GM10248 (cell line): ENCODE measurements around the gene PSMG3.

ENCODE experiments used
- CTCF ChIA-PET: fragments of 300-600 bp; sonication (Branson Sonifier 250); formaldehyde crosslinking; extraction: SDS; loops from one replicate; lab custom pipeline; 2021; ENCODE audit warnings: antibody characterized with exemption; lab: Yijun Ruan, JAX
- POLR2A ChIA-PET: fragments of 350-650 bp; sonication (Branson Sonifier 250); formaldehyde crosslinking; extraction: SDS; loops from one replicate; lab custom pipeline; 2020; ENCODE audit warnings: antibody characterized with exemption; lab: Yijun Ruan, JAX
- DNase-seq: peaks from one replicate; pipeline ENCODE4 v3.0.0; 2012; ENCODE audit errors: extremely low spot score
- TF ChIP-seq, protein P1 (sequence below): IDR thresholded peaks from 2 replicates; pipeline ENCODE4 v1.5.1; 2012; ENCODE audit warnings: mild to moderate bottlenecking, low read depth; ENCODE audit errors: extremely low read depth, missing control alignments, control extremely low read depth

Gene PSMG3, protein sequence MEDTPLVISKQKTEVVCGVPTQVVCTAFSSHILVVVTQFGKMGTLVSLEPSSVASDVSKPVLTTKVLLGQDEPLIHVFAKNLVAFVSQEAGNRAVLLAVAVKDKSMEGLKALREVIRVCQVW

DNA sequence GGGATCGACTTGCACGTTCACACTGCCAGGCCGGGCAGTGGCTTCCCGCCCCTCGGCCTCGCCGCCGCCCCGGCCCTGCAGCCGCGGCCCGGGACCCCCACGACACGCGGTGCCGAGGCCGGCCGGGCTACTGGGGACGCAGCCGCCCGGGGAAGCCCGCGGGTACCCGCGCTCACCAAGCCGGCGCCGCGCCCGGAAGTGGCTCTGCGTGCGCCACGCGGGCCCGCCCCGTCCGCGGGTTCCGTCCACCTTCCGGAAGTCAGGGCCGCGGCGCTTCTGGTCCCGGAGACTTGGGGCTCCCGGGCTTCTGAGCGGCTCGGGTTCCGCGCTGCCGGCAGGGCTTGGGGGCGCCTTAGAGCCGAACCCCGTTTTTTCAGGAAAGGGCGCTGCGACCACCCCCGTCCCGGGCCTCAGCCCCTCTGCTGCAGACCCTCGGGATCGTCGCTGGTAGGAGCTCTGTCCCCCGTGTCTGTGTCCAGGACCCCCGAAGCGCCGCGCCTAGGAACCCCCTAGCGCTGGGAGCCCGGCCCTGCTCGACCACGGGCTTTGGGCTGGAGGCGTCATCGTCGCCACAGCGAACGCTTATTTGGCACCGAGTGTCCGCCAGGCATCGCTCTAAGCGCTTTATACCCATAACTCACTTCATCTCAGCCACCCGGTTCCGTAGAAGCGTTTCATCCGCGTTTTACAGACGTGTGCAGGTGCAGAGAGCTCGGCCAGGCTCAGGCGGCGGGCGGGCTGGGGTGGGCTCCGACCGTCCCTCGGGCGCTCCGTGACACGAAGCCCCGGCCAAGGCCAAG is at the start of gene PSMG3:
Gene PSMG3, minus strand, starts transcription at position 200 of the 800 bp plus-strand sequence. CDS start 693 bp downstream, outside the sequence.
- ChIA-PET POLR2A (no interaction called here), CTCF (interaction anchor here (1.2 to 1.6 kb wide), 2 partner anchors 9 to 778 kb away, joined by 3 to 5 read pairs; no protein-coding TSS in a partner anchor)
- TF ChIP-seq, protein P1, sequence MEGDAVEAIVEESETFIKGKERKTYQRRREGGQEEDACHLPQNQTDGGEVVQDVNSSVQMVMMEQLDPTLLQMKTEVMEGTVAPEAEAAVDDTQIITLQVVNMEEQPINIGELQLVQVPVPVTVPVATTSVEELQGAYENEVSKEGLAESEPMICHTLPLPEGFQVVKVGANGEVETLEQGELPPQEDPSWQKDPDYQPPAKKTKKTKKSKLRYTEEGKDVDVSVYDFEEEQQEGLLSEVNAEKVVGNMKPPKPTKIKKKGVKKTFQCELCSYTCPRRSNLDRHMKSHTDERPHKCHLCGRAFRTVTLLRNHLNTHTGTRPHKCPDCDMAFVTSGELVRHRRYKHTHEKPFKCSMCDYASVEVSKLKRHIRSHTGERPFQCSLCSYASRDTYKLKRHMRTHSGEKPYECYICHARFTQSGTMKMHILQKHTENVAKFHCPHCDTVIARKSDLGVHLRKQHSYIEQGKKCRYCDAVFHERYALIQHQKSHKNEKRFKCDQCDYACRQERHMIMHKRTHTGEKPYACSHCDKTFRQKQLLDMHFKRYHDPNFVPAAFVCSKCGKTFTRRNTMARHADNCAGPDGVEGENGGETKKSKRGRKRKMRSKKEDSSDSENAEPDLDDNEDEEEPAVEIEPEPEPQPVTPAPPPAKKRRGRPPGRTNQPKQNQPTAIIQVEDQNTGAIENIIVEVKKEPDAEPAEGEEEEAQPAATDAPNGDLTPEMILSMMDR: no peak
- peak; percentile 97 for DNase-seq

DNA sequence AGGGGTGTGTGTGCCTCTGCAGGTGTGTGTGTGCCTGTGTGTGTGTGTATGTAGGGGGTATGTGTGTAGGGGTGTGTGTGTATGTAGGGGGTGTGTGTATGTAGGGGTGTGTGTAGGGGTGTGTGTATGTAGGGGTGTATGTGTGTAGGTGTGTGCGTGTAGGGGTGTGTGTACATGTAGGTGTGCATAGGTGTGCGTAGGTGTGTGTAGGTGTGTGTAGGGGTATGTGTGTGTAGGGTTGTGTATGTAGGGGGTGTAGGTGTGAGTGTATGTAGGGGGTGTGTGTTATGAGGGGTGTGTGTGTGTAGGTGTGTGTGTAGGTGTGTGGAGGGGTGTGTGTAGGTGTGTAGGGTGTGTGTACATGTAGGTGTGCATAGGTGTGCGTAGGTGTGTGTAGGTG is 48.6 kb upstream of the PSMG3 start:
- no peak for DNase-seq
- TF ChIP-seq, protein P1: no peak
- ChIA-PET CTCF (no interaction called here), POLR2A (no interaction called here)

DNA sequence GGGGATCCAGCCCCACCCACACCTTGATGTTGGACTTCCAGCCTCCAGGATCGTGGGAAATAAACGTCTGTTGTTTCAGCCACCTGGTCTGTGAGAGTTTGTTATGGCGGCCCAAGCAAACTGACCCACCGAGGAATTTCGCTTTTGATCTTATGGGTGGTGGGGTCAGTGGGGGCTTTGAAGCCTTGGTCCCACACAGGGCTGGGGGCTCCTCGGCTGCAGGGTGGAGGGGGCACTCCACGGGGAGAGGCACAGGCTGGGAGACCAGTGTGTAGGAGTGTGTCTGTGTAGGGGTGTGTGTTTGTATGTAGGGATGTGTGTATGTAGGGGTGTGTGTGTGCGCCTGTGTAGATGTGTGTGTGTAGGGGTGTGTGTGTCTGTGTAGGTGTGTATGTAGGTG is 48.1 kb upstream of the PSMG3 start:
- CTCF ChIA-PET: no interaction called here
- POLR2A ChIA-PET: no interaction called here
- DNase-seq: no peak
- TF ChIP-seq, protein P1: no peak

DNA sequence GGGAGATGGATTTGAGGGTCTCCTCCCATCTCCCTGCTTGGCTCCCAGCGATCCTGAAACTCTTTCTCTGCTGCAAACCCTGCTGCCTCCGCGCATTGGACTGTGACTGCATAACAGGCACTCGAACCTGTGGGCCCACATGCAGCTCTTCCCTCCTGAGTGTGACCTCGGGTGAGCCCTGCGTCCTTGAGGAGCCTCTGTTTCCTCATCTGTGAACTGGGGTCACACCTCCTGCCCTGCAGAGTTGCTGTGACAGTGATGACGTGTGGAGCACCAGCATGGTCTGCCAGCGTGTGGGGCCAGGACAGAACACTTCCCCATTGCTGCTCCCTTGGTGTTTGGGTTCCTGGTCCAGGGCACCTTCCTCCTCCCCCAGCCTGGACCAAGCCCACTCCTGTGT is 46.9 kb upstream of the PSMG3 start:
- POLR2A ChIA-PET: no interaction called here
- no peak for DNase-seq
- TF ChIP-seq, protein P1: no peak
- CTCF ChIA-PET: no interaction called here

DNA sequence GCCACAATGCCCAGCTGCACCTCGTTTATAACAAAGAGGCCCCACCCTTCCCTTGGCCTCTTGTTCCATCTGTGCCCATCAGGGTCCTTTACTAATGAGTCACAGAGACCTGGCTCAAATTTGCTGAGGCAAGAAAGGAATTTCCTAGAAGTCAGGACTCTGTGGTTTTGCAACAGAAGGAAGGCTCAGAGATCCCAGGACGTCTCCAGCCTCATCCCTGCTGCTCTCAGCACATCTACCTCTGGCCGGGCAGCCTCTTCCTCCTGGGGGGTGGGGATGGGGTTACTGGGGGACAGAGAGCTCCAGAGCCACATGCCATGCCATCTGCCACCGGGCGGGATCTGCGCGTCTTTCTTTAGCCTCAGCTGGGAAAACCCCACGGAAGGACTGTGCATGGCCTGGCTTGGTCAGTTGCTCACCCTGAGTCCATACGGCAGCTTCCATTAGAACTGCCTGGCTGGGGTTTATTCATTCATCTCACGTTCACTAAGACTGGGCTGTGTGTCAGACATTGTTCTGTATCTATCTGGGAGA is 41.9 kb upstream of the PSMG3 start:
- TF ChIP-seq, protein P1: no peak
- ChIA-PET CTCF (no interaction called here), POLR2A (no interaction called here)
- DNase-seq: no peak

DNA sequence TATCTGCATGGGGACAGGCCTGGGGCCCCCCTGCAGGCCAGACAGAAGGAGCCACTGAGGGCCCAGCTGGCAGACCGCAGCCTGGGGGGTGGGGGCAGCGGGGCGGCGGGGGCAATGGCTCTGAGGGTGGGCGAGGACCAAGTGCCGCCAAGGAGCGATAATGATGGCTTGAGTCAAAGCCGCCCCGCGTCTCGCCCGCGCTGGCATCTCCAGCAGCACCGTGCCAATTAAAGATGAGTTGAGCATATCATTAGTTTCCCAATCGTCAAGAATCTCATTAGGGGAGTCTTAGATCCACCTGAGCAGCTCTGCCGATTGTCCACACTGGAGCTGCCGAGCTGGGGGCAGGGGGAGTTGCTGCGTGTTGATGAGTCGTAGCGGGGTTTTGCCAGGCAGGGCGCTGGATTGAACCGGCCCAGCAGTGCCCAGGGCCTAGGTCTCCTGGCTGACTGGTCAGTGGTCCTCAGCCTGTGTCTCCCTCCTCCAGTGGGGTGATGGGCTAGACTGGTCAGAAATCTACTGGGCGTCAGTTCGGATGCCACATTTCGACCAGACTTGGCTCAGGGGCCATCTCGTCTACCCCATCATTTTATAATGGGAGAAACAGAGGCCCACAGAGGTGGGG is 41.0 kb upstream of the PSMG3 start:
- ChIA-PET CTCF (interaction anchor here (1.2 kb wide), 1 partner anchor 32 kb away, joined by 3 read pairs; no protein-coding TSS in a partner anchor), POLR2A (no interaction called here)
- no peak for DNase-seq
- TF ChIP-seq, protein P1: no peak
